SH-SY5Y (cell line): ENCODE measurements around the gene DACH2.

Experiments used
- GATA2 ChIP-seq: IDR thresholded peaks from 2 replicates; pipeline ENCODE4 v1.6.1; 2011; ENCODE audit warnings: mild to moderate bottlenecking, low read depth, low read length
- GATA3 ChIP-seq: IDR thresholded peaks from 2 replicates; pipeline ENCODE4 v1.6.1; 2011; ENCODE audit warnings: low read depth, mild to moderate bottlenecking, low read length, moderate library complexity

DNA sequence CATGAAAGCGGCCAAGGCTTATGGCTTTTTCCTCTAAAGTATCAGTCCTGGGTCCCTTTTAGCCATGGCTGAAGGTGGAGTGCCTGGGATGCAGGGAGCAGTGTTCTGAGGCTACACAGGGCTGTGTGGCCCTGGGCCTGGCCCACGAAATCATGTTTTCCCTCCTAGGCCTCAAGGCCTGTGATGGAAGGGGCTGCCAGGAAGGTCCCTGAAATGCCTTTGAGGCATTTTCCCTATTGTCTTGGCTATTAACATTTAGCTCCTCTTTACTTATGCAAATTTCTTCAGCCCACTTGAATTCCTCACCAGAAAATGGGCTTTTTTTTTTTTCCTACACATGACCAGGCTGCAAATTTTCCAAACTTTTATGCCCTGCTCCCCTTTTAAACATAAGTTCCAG is 657.0 kb downstream of the DACH2 start:
- TF ChIP-seq GATA3 = no peak
- no peak for TF ChIP-seq GATA2
